HepG2 (cell line): ENCODE results near the gene NUSAP1. TPM values are rescaled to one million over a fixed set of nuclear protein-coding genes. Genes with fewer than 3 reads are reported as not detected.
"Not testable (repeated sequence)": the region's sequence is repeated elsewhere in the genome, so short reads cannot be mapped to it uniquely, and the experiment has no call there.

ENCODE experiments used
- ATAC-seq: fragments of 200-7000 bp; cut with Tn5 transposase; 3 replicates; pipeline ENCODE4 v1.9.1; 2020; ENCODE audit warnings: mild to moderate bottlenecking, moderate library complexity
- BruUV-seq: library from RNA; stranded (reverse); fragments of 400-500 nt; replicated peaks from 2 replicates; lab custom pipeline; 2021; lab: Mats Ljungman, UMichigan
- CTCF ChIA-PET: fragments of 300-600 bp; formaldehyde crosslinking; extraction: SDS; loops from one replicate; lab custom pipeline; 2021; ENCODE audit warnings: low total read pairs, inconsistent platforms, low intra/inter-chr PET ratio; lab: Yijun Ruan, JAX
- POLR2A ChIA-PET: fragments of 350-600 bp; sonication (Branson Sonifier 250); formaldehyde crosslinking; loops from one replicate; lab custom pipeline; 2020; ENCODE audit warnings: antibody characterized with exemption, inconsistent platforms; lab: Yijun Ruan, JAX
- DNase-seq: peaks from one replicate; pipeline ENCODE4 v3.0.0-alpha.2; 2015; ENCODE audit warnings: low spot score
- FAIRE-seq: peaks from 3 replicates; lab custom pipeline; 2011; peaks lifted over from hg19 to GRCh38; lab: Jason Lieb, UNC
- H2AFZ ChIP-seq: one replicate; pipeline ENCODE4 v1.6.1; 2011; ENCODE audit warnings: low read length, inconsistent platforms
- H3K27ac ChIP-seq: fragments of 300-600 bp; 3 replicates; pipeline ENCODE4 v1.8.0; 2011; ENCODE audit warnings: mixed run types, mild to moderate bottlenecking, mixed read lengths, low read length, inconsistent platforms; ENCODE audit not compliant: insufficient read depth; ENCODE audit errors: extremely low read length
- H3K27me3 ChIP-seq, 2 experiments: fragments of 200-600 bp in 1 of 2; 2 replicates in 1 of 2; 3 replicates in 1 of 2; pipeline versions ENCODE4 v1.6.0 to v1.8.0; 2011; ENCODE audit warnings: low read length in 2 of 2, mild to moderate bottlenecking in 2 of 2, moderate library complexity in 2 of 2, inconsistent platforms in 1 of 2; ENCODE audit not compliant: insufficient read depth in 2 of 2, control insufficient read depth in 1 of 2
- H3K36me3 ChIP-seq, 2 experiments: fragments of 200-600 bp in 1 of 2; replicated peaks in 1 of 2; 2 replicates in 1 of 2; 3 replicates in 1 of 2; pipeline versions ENCODE4 v1.5.1 to v1.8.0; 2011; ENCODE audit warnings: low read length in 2 of 2, inconsistent platforms in 1 of 2; ENCODE audit not compliant: insufficient read depth in 2 of 2, control insufficient read depth in 1 of 2
- H3K4me1 ChIP-seq: 2 replicates; pipeline ENCODE4 v1.5.1; 2012; ENCODE audit warnings: low read length, inconsistent platforms; ENCODE audit not compliant: insufficient read depth
- H3K4me2 ChIP-seq: 2 replicates; pipeline ENCODE4 v1.6.0; 2011; ENCODE audit warnings: low read depth, low read length, inconsistent platforms
- H3K4me3 ChIP-seq, 3 experiments: fragments of 200-600 bp in 1 of 3; sonication (generic), shearing (Covaris generic) in 1 of 3; replicated peaks in 1 of 3; 2 replicates each; pipeline ENCODE4 v1.5.1; 2011 to 2016; ENCODE audit warnings: low read length in 3 of 3, inconsistent platforms in 2 of 3, low read depth in 2 of 3, mild to moderate bottlenecking in 2 of 3, control low read depth in 1 of 3, mixed read lengths in 1 of 3; ENCODE audit not compliant: insufficient read depth in 1 of 3
- H3K79me2 ChIP-seq: one replicate; pipeline ENCODE4 v1.6.1; 2011; ENCODE audit warnings: low read length, inconsistent platforms; ENCODE audit not compliant: insufficient read depth
- H3K9ac ChIP-seq: 2 replicates; pipeline ENCODE4 v1.6.0; 2011; ENCODE audit warnings: mild to moderate bottlenecking, low read depth, low read length, inconsistent platforms; ENCODE audit not compliant: insufficient read depth
- H3K9me3 ChIP-seq: 2 replicates; pipeline ENCODE4 v1.5.1; 2012; ENCODE audit warnings: mild to moderate bottlenecking, low read length
- H4K20me1 ChIP-seq: 2 replicates; pipeline ENCODE4 v1.6.0; 2011; ENCODE audit warnings: inconsistent platforms, mild to moderate bottlenecking, low read length, moderate library complexity; ENCODE audit not compliant: insufficient read depth
- CEBPG ChIP-seq: IDR thresholded peaks from 2 replicates; pipeline ENCODE4 v1.6.1; 2016
- HDAC6 ChIP-seq: fragments of 200-600 bp; sonication (generic); IDR thresholded peaks from 2 replicates; pipeline ENCODE4 v1.7.0; 2017; ENCODE audit warnings: mild to moderate bottlenecking, antibody characterized with exemption, low read length, low read depth
- WGBS: methylation state at CpG from one replicate; pipeline ENCODE4 v1.1.6; 2017; ENCODE audit warnings: low lambda C conversion rate; 5-methylcytosine and 5-hydroxymethylcytosine counted together
- in situ Hi-C: cut with HindIII; loops from 2 replicates; pipeline ENCODE4 v1.10.0; 2017; ENCODE audit warnings: low pct_unique_long_range_greater_than_20kb; ENCODE audit not compliant: extremely low pct_ligation_motif_present
- intact Hi-C: fragments of 100-400 bp; cut with micrococcal nuclease; formaldehyde crosslinking; loops from one replicate; pipeline ENCODE4 v1.10.0; 2022; ENCODE audit not compliant: unreplicated experiment
- polyA plus RNA-seq, 8 experiments: library from polyadenylated mRNA; depleted of rRNA in 3 of 8; stranded (reverse) in 7 of 8; unstranded in 1 of 8; fragments of >200 nt; fragmentation: Illumina TruSeq in 4 of 8; extraction: Trizol in 4 of 8; gene quantifications; 2 replicates each; pipeline versions ENCODE4 v1.2.1 to v1.2.3, GENCODE V29; 2011 to 2016; ENCODE audit warnings: low read depth in 4 of 8, missing spikeins in 1 of 8, mixed read lengths in 1 of 8; ENCODE audit not compliant: insufficient read depth in 1 of 8
- total RNA-seq, 5 experiments: library from RNA; depleted of rRNA; stranded (reverse); fragments of >200 nt; fragmentation: Illumina TruSeq; extraction: Trizol; gene quantifications; 2 replicates each; pipeline ENCODE4 v1.2.3, GENCODE V29; 2016; ENCODE audit warnings: low read depth in 1 of 5

Gene NUSAP1
- total and polyA plus RNA-seq, 2 of the 13 experiments (the other 11 are each of a cell fraction or from before 2014, with no cell fraction given): 59.5 to 106 TPM

GRCh38 chr15:41301139-41301538 lies 31.5 kb upstream of the NUSAP1 start:
- DNase-seq, FAIRE-seq, H3K4me1 ChIP-seq, POLR2A ChIA-PET, H4K20me1 ChIP-seq, H2AFZ ChIP-seq, H3K9ac ChIP-seq, H3K79me2 ChIP-seq, ATAC-seq, H3K4me3 ChIP-seq, in situ Hi-C loops, CTCF ChIA-PET, BruUV-seq, H3K9me3 ChIP-seq, H3K27me3 ChIP-seq, intact Hi-C loops, H3K4me2 ChIP-seq, H3K27ac ChIP-seq: not testable (repeated sequence)
- H3K36me3 ChIP-seq: peaks cover 0 to 12% of the 10 kb centered on the region in 2 experiments; a peak in 4 of 5 replicates
- 100% methylated on average over 2 of the region's 2 CpGs for WGBS

- no peak overlapping the region for H2AFZ ChIP-seq
- CTCF ChIA-PET: no interaction called here
- no peaks in the 10 kb centered on the region for H3K9me3 ChIP-seq
- H3K79me2 ChIP-seq: no peaks in the 10 kb centered on the region
- H3K9ac ChIP-seq: no peak overlapping the region
- no peak overlapping the region for H3K4me3 ChIP-seq
- FAIRE-seq: no peak
- no peaks in the 10 kb centered on the region for H3K27me3 ChIP-seq
- H3K27ac ChIP-seq: no peak overlapping the region
- in situ Hi-C loops (no loop called here), intact Hi-C loops (no loop called here)
- peaks cover 0 to 12% of the 10 kb centered on the region in 2 experiments; a peak in 4 of 5 replicates for H3K36me3 ChIP-seq
- no peaks in the 10 kb centered on the region for H3K4me1 ChIP-seq
- DNase-seq: no peak
- no peak overlapping the region for H3K4me2 ChIP-seq
- no TSS peak for BruUV-seq
- no peak for ATAC-seq
- no peak for TF ChIP-seq HDAC6
- TF ChIP-seq CEBPG: no peak
- WGBS: 96% methylated on average over 1 of the region's 1 CpG
- no peaks in the 10 kb centered on the region for H4K20me1 ChIP-seq
- POLR2A ChIA-PET: no interaction called here
Measured at GRCh38 chr15:41301587-41301986, 31.1 kb upstream of the NUSAP1 start.
